GM12892 (cell line): ENCODE results near the gene PALLD.

Experiments
- POLR2A ChIP-seq: IDR thresholded peaks from 2 replicates; pipeline ENCODE4 v1.6.1; 2011; ENCODE audit warnings: low read depth, low read length, control low read depth
- POLR2AphosphoS5 ChIP-seq: IDR thresholded peaks from 2 replicates; pipeline ENCODE4 v1.6.1; 2011; ENCODE audit warnings: low read depth, low read length, control low read depth

- TF ChIP-seq POLR2AphosphoS5 (no peak), POLR2A (no peak)
These were observed 276.7 kb downstream of the PALLD start for GRCh38 chr4:168773388-168774195.
